ENCODE data around the gene DNAH8.

GRCh38 chr6:39020136-39020535, 305.0 kb downstream of the DNAH8 start:
- TF ChIP-seq CTCF (IDR thresholded peaks at IDR 0.05 in 4 of 5, conservative IDR thresholded peaks at IDR 0.05 in 1 of 5) (no peak), POLR2A (IDR thresholded peaks at IDR 0.05) (no peak)

All from gastrocnemius medialis (tissue), 4 donors.